Stimulated activated CD4-positive, alpha-beta T cell treated with anti-CD3 and anti-CD28 coated beads, Interleukin-1b, Interleukin-23, amount 100 ng/mL, for 4 hours (primary cell): ENCODE data around the gene HFE.
A peak's percentile ranks its signal among the peaks of the same experiment; 100 is the strongest.
"Not testable (repeated sequence)": the region's sequence is repeated elsewhere in the genome, so short reads cannot be mapped to it uniquely, and the experiment has no call there.

Source experiments
- DNase-seq, 2 donors: peaks; one replicate each; pipeline ENCODE4 v3.0.0-alpha.2; 2020; ENCODE audit warnings: low read depth in 2 of 2

HFE gene

DNA sequence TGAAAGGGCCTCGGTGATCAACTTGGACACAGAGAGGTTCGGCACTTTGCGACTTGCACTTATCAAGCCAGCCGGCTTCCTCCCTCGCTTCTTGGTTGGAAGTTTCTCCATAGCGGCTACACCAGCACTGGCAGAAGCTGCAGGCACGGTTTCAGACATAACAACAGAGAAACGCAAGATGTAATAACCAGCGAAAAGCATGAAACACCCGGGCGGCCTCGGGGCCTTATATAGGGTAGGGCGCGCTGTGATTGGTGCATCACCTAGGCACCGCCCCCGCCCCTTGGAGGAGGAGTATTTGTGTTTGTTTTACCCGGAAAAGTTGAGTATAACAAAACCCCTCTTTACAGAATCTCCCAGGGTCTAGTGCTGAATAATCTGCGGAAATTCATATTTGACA, 20.7 kb downstream of the HFE start:
- DNase-seq: no peak

DNA sequence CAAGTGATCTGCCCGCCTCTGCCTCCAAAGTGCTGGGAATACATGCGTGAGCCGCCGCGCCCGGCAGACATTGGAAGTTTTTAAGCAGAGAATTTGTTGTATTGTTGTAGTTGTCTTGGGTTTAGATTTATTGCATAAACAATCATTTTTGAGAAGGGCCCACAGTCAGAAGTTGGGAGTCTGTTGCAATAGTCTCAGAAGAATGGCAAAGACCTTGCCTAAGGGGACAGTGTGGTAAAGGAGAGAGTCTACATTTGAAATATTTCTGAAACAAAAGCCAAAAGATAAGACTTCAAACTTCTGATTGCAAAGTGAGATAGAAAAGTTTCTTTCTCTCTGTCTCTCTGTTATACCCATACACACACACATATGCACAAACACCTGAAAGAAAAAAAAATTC, 22.5 kb downstream of the HFE start:
- no peak for DNase-seq

DNA sequence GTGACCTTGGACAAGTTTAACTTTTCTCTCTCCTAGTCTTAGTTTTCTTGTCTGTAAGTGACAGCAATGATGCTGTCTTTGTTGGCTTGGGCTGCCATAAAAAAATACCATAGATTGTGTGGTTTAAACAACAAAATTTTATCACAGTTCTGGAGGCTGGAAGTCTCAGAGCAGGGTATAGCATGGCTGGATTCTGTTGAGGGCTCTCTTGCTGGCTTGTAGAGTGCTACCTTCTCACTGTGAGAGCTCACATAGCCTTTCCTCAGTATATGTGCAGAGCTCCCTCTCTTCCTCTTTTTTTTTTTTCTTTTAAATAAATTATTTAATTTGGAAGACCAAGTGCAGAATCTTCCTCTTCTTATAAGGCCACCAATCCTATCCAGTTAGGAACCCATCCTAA, 26.3 kb downstream of the HFE start:
- DNase-seq: no peak

DNA sequence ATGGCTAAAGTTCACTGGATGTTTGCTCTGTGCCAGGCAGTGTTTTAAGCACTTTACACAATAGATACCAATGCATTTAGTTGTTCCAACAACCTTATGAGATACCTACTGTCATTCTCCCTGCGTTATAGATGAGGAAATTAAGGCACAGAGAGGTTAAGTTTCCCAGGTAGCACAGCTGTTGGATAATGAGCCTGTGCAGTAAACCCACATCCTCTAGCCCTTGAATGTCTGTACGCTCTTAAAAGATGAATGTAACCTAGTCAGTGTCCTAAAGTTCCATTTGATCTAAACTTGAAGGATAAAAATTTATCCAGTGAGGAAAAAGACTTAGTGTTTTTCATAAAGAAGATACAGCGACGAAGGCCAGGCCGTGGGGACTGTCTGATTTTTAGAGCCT, 28.0 kb downstream of the HFE start:
- no peak for DNase-seq

DNA sequence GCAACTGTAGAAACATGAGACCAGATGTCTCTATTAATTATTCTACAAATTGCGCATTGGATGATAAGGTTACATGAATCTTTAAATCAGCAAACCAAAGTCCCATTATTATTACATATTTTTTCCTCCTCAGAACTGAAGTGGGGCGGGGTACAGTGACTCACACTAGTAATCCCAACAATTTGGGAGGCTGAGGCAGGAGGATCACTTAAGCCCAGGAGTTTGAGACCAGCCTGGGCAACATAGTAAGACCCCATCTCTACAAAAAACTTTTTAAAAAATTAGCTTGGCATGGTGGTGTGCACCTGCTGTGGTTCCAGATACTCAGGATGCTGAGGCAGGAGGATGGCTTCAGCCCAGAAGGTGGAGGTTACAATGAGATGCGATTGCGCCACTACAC, 29.0 kb downstream of the HFE start:
- DNase-seq: no peak

DNA sequence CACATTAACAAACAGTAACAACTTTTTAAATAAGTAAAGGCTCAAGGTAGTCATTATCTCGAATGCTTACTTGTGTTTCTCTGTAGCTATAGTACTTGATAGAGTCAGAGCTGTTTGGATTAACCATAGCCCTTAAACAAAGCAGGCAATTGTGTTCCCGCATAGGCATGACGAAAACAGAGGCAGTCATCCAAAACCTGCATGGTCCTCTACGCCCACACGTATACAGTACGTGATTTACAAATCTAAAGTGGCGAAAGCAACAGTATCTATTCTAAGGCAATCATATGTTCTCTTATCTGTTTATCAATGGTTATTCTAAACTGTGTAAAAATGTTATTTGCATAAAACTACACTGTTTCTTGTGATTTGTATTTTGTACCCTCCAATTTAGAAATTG, 31.8 kb downstream of the HFE start:
- no peak for DNase-seq

DNA sequence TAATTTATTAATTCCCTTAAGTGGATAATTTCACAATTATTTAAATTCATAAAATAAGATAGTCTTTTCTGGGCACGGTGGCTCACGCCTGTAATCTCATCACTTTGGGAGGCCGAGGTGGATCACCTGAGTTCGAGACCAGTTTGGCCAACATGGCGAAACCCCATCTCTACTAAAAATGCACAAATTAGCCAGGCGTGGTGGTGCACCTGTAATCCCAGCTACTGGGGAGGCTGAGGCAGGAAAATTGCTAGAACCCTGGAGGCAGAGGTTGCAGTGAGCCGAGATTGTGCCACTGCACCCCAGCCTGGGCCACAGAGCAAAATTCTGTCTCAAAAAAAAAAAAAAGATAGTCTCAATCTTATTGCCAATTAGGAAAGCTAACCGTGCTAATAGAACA, 32.9 kb downstream of the HFE start:
- not testable (repeated sequence) for DNase-seq

DNA sequence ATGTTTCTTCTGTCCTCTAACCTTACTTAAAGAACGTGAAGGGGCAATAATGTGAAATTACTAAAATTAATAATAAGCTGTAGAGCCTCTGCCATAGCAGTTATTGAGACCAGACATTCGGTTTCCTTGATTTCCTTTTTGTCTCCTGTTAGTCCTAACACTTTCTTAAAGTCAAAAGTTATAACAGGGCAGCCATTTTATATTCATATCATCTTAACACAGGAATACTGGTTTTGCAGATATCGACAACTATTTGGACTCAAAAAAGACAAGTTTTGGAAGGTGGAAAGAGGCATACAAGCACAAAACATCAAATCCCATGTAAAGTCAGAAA, 33.5 kb downstream of the HFE start:
- no peak for DNase-seq

DNA sequence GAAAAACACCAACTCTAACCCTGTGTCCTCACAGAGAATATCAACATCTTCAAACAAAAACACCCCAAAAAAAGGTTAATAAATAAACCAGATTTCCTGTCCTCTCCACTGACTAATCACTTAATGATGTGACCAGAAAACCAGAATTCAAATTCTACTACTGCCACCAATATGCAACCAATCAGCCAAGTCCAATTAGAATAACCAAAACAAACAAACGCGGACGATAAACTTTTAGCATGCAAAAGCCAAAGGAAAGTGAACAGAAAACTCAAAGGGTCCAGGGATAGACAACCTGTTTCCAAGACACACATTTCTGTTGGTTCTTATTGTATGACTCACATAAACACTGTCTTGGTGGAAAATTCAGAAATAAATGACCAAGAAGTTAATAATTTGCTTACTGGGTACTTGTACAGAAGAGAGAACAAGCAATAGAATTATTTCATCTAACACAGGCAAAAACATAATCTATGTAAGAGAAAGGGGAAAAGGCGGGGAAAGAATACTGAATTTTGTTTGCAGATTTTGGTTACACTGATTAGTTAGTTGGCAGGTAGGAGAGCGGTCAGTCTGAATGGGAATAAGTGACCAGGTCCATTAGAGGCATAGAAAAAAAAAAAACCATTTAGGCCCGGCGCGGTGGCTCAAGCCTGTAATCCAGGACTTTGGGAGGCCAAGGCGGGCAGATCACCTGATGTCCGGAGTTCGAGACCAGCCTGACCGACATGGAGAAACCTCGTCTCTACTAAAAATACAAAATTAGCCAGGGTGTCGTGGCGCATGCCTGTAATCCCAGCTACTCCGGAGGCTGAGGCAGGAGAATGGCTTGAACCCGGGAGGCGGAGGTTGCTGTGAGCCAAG, 34.1 kb downstream of the HFE start:
- DNase-seq: no peak

DNA sequence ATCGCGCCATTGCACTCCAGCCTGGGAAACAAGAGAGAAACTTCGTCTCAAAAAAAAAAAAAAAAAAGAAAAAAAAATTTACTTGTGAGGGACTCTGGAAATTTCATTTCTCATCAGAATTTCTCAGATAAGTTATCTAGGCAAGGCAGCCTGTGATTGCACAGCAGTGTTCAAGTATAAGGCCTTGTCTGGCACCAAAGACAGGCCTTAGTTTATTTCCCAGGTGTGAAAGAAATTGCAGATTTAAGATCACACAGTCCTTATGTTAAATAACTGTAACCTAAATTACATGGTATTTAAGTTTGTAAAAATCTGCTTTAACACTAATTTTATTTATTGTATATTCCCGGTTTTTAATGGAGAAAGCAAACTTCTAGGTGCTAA, 34.8 kb downstream of the HFE start:
- DNase-seq: no peak

DNA sequence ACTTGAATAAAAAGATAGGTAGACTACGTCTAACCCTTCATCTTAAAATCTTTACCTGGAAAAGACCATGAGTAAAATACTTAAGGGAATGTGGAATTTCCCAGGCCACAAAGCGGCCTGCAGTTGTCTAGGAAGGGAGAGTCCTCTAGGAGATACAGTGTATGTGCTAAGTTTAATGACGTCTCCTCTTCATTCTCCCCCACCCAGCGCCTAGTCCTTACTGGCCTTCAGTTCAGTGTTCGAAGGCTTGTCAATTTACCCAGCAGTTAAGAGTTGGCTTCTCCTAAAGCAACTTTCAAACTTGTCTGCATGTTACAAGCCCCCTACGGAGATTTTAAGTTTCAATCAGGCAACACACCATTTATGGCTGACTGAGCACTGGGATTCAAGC, 35.2 kb downstream of the HFE start:
- no peak for DNase-seq

DNA sequence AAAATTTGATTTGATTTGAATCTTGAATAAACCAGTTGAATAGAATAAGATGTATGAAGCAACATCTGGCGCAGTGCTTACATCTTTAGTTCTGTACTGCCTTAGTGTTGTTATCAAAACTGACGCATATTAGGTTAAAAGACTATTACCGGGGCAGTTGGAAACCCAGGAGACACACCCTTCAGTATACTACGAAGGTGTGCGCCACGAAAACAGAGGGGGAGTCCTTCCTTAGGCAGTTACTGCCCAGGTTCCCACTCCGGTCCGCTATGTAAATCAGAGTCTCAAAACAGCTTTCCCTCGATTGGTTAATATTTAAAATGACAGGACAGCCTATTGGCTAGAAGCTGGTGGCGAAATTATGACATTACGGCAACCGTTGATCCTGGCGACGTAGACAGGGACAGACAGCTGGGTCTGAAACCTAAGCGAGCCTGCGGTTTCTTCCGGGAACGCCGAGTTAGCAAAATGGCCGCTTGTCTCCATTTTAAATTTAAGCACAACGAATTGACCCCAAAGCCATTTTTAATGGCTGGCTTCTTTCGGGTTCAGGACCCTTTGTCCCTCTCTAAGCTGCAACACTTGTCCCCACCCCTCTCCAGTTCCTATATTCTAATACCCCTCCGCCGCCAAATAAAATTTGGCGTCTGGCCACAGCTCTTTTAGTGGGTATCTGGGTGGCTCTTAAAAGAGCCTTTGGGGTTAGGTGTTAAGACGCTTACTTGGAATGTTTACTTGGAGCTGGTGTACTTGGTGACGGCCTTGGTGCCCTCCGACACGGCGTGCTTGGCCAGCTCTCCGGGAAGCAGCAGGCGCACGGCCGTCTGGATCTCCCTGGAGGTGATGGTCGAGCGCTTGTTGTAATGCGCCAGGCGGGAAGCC, 35.8 kb downstream of the HFE start:
- DNase-seq: peak; percentile 72 to 91

DNA sequence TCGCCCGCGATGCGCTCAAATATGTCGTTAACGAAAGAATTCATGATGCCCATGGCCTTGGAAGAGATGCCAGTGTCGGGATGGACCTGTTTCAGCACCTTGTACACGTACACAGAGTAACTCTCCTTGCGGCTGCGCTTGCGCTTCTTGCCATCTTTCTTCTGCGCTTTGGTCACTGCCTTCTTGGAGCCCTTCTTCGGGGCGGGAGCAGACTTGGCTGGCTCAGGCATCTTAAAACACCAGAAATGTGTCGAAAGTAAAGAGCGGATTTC, 36.4 kb downstream of the HFE start:
- DNase-seq: peak in 1 of 2 donors; percentile 50

DNA sequence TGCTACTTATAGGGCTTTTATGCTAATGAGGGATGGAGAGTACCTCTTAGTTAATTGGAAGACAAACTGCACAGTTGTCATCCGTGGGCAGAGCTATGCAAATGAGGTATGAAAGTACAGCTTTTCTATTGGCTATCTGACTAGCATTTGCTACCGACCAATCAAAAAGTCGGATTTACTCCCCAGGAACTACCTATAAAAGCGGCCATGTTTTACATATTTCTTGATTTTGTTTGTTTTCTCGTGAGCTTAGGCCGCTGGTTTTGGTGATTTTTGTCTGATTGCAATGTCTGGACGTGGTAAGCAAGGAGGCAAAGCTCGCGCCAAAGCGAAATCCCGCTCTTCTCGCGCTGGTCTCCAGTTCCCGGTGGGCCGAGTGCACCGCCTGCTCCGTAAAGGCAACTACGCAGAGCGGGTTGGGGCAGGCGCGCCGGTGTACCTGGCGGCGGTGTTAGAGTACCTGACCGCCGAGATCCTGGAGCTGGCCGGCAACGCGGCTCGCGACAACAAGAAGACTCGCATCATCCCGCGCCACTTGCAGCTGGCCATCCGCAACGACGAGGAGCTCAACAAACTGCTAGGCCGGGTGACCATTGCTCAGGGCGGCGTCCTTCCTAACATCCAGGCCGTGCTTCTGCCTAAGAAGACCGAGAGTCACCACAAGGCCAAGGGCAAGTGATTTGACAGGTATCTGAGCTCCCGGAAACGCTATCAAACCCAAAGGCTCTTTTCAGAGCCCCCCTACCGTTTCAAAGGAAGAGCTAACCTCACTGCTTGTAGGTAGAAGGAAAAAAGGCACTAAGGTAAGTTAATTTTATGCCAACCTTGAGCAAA, 36.9 kb downstream of the HFE start:
- DNase-seq: peak; percentile 45 to 62

DNA sequence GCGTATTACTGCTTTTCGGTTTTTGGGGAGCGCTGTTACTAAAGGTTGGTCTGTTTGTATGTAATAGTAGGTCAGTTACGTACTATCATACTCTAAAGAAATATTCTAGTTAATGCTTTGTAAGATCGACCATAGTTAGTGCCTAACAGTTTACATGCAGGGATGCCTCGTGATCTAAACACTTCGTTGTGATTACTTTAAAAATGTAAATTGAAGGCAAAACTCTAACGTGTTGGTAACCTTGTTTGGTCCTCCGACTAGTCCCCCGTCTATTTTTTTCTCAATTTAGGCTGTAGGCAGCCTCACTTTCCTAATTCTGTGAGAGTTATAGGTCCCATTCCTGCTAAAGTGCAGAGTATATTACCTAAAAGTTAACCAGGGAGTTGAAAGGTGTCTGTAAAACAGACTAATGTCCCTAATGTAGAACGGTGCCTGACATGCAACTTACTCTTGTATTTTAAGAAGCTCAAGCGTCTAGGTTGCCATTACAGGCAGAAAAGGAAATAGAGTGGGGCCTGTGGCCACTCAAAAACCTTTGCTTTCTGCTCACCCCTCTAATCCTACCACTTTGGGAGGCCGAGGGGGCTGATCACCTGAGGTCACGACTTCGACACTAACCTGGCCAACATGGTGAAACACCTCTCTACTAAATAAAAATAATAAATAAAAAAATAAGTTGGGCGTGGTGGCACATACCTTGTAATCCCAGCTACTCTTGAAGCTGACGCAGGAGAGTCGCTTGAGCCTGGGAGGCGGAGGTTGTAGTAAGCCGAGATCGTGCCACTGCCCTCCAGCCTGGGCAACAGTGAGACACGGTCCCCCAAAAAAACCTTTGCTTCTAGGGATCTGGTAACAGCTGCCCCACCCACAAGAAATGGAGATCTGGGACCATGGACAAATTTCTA, 37.8 kb downstream of the HFE start:
- no peak for DNase-seq

DNA sequence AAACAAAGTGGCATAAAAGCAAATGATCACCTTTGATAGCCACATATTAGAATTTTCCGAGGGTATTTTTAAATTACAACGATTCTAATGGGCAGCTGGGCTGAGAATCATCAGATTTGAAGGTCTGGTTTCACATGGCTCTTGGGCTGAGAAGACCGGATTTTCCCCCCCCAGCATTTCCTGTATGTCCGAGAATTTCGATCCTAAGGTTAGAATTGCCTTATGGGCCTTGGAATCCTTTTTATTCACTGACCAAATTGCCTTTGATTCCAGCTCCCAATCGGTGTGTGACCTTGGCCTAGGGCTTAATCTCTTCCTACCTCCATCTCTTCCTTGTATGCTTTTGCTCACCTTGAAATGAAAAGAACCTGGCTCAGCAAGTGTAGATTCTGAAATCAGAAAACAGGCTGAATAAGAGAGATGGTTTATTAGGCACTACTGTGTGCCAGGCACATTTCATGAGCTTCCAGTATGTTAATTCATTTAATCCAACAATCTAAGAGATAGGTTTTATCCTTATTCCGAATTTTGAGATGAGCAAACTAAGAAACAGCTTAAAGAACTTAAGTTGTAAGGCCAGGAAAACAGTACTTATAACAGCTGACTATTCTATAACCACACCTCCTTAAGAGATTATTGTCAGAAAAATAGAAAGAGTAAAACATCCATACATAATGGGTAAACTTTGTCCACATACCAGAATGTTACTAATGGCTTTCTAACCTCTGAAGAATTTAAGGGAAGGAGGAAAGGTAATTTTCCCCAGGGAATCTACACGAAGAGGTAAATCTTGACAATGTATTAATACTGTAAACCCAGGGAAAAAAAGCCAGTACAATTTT, 39.4 kb downstream of the HFE start:
- no peak for DNase-seq

DNA sequence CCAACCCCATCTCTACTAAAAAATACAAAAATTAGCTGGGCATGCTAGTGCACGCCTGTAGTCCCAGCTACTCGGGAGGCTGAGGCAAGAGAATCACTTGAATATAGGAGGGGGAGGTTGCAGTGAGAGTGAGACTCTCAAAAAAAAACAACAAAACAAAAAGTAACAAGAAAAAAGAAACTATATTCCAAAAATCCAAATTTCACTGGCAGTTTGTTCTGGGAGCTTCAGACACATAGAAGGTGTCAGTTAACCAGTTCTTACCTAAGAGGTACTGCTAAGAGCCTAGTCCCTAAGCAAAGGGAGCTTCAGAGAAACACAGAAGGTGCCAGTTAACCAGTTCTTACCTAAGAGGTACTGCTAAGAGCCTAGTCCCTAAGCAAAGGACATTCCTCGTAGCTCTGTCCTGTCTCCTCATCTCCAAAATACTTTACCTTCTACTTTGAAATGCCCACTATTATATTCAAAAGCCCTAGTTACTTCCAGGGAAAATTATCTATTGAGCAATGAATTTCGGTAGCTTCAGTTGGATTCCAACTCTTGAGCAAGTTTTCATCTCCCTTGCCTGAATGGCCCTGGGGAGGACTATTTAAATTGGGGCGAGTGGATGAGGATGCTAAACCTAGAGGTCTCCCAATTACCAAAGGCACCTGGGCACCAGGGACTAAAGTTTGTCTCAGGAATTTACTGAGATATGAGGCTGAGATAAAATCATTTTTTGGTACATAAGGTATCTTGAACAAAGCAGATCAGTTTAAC, 41.0 kb downstream of the HFE start:
- no peak for DNase-seq

DNA sequence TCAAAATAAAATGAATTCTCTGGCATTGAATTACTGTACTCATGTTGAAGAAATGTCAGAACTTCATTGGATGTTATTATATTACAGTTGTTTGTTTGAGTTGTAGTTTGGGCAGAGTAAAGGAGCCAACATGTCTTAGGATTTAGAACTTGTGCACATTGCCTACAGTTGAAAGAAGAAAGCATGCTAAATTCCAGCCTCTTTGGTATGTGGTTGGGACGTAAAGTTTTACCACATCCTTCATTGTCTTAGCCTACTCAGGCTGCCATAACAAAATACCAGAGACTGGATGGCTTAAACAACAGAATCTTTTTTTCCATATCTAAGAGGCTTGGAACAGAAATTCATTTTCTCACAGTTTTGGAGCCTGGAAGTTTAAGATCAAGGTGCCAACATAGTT, 42.4 kb downstream of the HFE start:
- DNase-seq: no peak

DNA sequence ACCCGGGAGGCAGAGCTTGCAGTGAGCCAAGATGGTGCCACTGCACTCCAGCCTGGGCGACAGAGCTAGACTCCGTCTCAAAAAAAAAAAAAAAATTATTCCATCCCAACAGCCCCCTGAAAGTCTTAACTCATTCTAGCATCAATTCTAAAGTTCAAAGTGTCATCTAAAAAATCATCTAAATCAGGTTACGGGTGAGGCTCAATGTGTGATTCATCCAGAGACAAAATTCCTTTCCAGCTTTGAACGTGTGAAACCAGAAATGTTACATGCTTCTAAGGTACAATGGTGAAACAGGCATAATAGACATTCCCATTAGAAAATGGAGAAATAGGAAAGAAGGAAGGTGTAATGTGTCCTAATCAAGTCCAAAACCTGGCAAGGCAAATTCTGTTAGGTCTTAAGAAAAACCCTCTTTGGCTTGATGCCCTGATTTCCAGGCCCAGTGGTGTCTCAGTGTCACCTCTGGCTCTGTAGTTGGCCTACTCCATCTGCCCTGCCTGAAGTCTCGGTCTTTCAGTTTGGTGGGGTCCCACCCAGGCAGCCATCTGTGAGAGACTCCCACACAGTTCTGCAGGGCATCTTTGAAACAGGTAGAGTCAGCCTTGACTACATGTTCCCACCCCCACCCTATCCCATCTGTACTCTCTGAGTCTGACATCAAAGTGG, 43.5 kb downstream of the HFE start:
- no peak for DNase-seq
